ENCODE measurements around the gene POLR2J2.
"Not testable (repeated sequence)": the region's sequence is repeated elsewhere in the genome, so short reads cannot be mapped to it uniquely, and the experiment has no call there.

The POLR2J2 gene

DNA sequence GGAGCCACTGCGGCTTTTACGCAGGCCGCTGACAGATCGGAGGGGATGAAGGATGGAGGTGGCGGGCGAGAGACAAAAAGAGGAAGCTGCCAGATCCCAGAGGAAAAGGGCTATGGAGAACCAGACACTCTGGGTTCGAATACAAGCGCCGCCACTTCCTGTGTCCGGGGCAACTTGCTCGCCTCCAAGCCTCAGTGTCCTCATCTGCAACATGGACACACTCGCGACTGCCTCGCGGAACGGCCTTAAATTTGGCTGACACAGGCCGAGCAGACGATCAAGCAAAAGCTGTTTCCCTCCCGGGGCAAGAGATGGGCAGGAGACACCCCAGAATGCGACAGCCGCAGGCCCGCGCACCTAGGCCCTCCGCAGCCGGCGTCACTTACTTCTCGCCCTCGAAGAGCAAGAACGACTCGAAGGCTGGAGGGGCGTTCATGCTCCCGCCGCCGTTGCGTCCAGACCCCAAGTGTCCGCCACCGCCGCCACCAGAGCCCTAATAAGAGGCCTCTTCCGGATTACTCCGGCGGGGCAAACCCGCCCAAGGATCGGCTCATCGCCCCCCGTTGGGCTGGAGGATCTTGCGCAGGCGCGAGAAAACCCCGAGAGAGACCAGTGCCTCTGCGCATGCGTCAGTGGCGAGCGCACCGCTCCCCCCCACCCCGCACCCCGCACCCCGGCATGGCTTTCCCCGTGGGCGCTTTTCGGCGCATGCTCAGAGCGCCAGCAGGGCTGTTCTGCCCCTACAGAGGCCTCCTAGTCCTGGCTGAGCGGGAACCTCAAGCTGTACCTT, at the start of gene POLR2J2:
Gene POLR2J2 (minus strand): TSS at position 498 of the 790 bp plus-strand sequence. CDS start 62 bp downstream, at position 436.
- DNase-seq: not testable (repeated sequence)

- not testable (repeated sequence) for DNase-seq
These were observed 47.0 kb upstream of the POLR2J2 start for GRCh38 chr7:102718491-102718890.

- not testable (repeated sequence) for DNase-seq
These were observed 44.3 kb upstream of the POLR2J2 start for GRCh38 chr7:102715718-102716117.

DNA sequence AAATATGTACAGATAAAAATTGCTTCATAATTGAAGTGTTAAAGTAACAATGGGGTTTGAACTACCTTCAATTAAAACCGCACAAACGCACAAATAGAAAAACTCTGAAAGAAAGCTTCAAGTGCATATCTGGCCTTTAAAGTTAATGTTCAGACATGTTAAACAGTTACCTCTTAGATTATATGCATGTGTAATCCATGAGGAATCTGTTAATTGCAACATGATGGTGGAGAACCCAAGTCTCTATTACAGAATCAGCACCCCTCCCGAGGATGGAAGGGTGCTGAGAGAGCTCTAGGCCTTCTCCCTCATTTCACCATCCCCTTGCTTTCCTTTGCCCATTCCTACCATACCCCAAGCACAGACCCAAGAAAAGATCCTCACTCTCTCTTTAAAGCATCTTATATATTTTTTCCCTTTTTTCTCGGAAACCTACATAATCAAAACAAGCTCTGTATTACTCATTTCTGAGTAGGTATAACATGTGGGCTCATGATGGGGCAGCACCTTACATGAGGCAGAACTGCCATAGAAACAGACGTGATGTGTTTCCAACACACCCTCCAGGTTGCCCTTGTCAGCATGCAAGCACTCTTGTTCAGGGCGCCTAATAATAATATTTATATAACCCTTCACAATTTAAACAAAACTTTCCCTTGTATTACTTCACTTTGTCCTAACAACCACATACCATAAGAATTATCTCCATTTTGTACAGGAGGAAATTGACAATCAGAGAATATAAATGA, 43.5 kb upstream of the POLR2J2 start:
- not testable (repeated sequence) for DNase-seq

- not testable (repeated sequence) for DNase-seq
These were observed 42.2 kb upstream of the POLR2J2 start for GRCh38 chr7:102713691-102714080.

DNA sequence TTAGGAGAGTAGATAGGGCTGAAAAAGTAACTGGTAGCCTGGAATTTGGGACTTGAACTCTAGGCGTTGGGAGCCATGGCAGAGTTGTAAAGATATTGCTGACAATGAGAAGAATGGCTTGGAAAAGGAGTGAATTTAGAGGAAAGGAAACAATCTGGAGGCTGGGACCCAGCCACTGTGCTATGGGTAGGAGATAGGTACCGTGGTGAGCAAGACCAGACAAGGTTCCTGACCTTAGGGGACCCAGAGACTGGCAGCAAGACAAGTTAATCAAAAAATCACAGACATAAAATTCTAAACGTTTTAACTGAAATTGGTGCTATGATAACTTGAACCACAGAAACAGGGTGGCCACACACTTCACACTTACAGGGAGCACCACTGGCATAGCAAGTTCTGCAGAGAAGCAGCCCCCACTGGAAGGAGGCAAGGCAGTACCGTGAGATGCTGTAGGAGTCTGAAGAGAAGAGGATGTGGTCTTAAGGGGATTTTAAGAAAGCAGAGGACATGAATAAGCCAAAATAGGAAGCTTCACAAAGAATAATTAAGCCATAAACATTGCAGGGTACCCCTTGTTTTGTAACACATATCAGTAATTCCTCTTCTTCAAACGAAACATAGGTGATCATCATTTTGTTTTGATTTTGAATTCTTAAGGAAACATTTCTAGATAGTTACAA, 41.7 kb upstream of the POLR2J2 start:
- DNase-seq: not testable (repeated sequence)

GRCh38 chr7:102698962-102699750, 27.7 kb upstream of the POLR2J2 start:
- DNase-seq: not testable (repeated sequence)

GRCh38 chr7:102697642-102698512, 26.4 kb upstream of the POLR2J2 start:
- DNase-seq: not testable (repeated sequence)

DNA sequence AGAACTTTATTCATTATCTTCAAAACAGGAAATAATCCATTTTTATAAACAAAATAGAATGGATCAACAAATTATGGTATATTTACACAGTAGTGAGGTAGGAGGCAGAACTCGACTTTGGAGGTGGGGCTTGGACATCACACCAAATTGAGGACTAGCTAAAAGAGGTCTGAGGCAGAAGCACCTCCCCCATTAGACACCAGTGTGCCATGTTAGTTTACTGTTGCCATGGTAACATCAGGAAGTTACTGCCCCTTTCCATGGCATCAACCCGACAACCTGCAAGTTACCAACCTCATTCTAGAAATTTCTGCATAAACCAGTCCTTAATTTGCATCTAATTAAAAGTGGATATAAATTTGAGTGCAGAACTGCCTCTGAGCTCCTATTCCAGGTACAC, 24.5 kb upstream of the POLR2J2 start:
- DNase-seq: not testable (repeated sequence)

- DNase-seq: not testable (repeated sequence)
These were observed 23.6 kb upstream of the POLR2J2 start for GRCh38 chr7:102695033-102695552.

DNA sequence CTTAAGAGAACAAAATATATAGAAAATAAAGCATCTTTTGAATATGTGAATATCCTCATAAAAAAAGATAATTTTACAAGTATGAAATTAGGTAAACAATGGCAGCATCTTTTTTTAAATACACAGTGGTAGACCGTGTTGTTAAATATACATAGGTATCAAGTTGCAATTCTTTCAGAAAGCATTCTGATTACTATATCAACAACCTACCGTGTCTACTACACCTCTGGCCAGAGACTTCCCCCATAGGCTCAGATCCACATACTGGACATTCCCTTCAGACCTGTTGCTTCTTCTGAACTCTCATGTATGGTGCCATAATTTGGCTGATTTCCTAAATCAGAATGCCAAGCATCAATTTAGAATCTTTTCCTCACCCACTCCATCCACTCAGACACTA, 22.5 kb upstream of the POLR2J2 start:
- DNase-seq: not testable (repeated sequence)

DNA sequence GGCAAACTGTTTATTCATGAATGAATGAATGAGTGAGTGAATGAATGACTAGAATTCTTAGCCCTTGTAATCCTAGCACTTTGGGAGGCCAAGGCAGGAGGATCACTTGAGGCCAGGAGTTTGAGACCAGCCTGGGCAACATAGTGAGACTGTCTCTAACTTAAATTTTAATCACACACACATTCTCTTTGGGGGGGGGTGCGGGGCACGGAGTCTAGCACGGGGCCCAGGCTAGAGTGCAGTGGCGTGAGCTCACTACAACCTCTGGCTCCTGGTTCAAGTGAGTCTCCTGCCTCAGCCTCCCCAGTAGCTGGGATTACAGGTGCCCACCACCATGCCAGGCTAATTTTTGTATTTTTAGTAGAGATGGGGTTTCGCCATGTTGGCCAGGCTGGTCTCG, 19.1 kb upstream of the POLR2J2 start:
- not testable (repeated sequence) for DNase-seq

DNA sequence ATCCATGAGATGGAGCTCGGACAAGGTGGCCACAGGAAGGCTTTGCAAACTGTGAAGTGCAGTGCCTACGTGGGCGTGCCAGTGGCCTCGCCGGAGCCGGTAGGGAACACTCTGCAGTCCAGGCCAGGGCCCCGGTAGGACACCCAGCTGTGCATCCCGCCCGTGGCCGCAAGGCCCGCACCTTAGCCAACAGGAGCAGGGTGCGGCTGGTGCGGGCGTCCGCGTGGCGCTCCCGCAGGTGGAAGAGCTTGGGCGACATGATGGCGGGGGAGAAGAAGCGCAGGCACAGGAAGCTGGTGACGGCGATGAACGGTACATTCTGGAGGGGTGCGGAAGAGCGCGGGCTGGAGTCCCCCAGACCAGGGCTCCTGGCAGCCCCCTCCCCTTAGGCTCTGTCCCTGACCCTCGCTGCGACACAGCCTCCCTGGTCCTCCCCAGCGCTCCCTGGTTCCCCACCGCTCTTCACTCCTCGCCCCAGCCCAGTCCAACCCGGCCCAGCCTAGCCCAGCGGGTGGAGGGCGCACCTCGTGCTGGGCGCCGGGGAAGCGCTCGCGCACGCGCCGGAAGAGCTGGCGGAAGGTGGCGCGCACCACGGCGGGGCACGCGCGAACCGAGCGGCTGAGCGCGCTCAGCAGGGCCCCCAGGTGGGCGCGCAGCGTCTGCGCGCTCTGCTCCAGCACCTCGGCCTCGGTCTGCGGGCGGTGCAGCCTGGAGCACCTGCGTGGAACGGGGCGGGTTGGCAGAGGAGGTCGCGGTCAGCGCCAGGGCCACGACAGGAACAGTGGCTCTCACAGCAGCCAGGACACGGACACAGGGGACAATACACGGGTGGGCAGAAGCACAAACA, 18.2 kb upstream of the POLR2J2 start:
- not testable (repeated sequence) for DNase-seq

DNA sequence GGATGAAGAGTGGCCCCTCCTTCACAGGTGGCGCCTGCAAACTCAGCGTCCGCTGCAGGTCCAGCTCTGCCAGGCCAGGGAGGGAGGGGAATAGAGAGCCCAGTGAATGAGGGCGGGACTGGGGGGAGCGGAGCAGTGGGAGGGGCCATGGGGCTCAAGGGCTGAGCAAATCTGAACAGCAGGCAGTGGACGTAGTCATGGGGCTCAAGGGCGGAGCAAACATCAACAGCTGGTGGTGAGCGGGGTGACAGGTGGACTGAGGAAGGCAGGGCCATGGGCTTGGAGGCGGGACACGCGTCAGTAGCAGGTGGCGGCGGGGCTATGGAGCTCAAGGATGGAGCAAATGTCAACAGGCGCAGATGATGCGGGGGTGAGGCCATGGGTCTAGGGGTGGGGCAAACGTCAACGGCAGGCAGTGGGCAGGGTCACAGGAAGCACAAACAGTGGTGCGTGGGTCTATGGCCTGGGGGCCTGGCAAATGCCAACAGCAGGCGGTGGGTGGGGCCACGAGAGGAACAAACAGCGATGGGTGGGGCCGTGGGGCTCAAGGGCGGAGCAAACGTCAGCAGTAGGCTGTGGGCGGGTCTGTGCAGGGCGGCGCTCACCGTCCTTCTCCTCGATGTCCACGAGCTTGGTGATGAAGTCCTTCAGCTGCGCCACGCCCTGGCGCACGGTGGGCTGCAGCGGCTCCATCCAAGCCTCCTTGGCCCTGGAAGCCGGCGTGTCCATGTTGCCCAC, 17.0 kb upstream of the POLR2J2 start:
- not testable (repeated sequence) for DNase-seq

DNA sequence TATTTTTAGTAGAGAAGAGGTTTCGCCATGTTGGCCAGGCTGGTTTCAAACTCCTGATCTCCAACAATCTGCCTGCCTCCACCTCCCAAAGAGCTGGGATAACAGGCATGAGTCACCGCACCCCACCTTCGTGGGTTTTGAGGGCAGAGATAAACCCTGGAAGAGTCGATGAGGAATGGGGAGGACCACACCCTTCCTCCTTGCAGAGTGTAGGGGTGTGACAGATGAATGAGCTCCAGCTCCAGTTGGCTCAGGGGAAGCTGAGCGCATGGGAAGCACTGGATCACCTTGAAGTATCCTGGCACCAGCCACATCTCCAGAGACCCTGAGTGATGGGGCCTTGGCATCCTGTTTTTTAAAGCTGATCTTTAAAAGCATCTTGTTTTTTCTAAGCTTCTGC, 11.1 kb upstream of the POLR2J2 start:
- not testable (repeated sequence) for DNase-seq

- DNase-seq: not testable (repeated sequence)
These were observed 9.3 kb upstream of the POLR2J2 start for GRCh38 chr7:102680780-102681179.

GRCh38 chr7:102675545-102675944, 4.1 kb upstream of the POLR2J2 start:
- DNase-seq: not testable (repeated sequence)

DNA sequence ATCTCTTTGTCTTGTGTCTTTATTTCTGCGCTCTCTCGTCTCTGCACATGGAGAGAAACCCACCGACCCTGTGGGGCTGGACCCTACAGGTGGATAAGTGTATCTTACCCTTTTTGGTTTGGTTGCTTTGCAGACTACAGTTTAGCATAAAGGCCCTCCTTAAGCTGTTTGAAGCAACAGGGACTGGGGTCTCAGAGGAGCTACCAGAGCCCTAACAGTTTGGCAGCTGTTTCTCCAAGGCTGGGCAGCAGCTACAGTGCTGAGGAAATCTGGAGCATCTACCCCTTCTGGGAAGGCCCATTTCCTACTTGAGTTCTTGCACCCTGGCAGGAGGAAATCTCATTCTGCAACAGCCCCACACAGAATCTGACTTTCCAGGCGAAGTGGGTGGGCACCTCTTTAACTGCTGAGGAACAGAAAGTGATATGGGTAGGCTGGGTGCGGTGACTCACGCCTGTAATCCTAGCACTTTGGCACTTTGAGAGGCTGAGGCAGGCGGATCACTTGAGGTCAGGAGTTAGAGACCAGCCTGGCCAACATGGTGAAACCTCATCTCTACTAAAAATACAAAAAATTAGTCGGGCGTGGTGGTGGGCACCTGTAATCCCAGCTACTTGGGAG, 2.1 kb upstream of the POLR2J2 start:
- DNase-seq: not testable (repeated sequence)

DNA sequence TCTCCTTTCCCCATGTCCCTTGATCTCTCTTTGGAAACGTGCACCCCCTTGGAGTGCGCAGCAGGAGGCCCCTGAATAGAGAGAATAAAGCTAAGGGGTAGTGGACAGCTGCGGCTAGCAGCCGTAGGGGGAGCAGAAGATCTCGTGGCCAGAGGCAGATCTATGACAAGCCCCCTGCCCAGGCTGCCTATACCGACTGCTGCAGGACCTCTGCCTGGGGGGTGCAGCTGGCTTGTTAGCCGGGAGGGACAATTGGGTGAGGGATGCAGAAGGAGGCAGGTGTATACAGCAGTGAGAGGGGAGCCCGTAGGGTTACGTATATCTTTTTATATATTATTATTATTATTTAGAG, 469 bp upstream of the POLR2J2 start:
- not testable (repeated sequence) for DNase-seq
